ENCODE measurements around the gene ACER3.

GRCh38 chr11:77052518-77052917 lies 191.8 kb downstream of the ACER3 start:
- TF ChIP-seq CTCF (IDR thresholded peaks at IDR 0.05), result no peak
- no peak for TF ChIP-seq EP300 (IDR thresholded peaks at IDR 0.05)
- no peak for TF ChIP-seq POLR2A (IDR thresholded peaks at IDR 0.05)
- no peak for TF ChIP-seq POLR2AphosphoS5 (IDR thresholded peaks at IDR 0.05)

All from upper lobe of left lung (tissue), 4 donors.